NCI-H226 (cell line): ENCODE results near the gene MORC2.

ENCODE experiments used
- DNase-seq: peaks from one replicate; pipeline ENCODE4 v3.0.0-alpha.2; 2015

The MORC2 gene

GRCh38 chr22:30968015-30968923, at the start of gene MORC2:
MORC2 (minus strand) TSS chr22:30968774; CDS start chr22:30967889, 885 bp downstream.
- peak; percentile 56 for DNase-seq

GRCh38 chr22:31005535-31005934, 37.0 kb upstream of the MORC2 start:
- DNase-seq: no peak

GRCh38 chr22:31001124-31001770, 32.7 kb upstream of the MORC2 start:
- DNase-seq: no peak

GRCh38 chr22:30998329-30998728, 29.8 kb upstream of the MORC2 start:
- DNase-seq: no peak

DNA sequence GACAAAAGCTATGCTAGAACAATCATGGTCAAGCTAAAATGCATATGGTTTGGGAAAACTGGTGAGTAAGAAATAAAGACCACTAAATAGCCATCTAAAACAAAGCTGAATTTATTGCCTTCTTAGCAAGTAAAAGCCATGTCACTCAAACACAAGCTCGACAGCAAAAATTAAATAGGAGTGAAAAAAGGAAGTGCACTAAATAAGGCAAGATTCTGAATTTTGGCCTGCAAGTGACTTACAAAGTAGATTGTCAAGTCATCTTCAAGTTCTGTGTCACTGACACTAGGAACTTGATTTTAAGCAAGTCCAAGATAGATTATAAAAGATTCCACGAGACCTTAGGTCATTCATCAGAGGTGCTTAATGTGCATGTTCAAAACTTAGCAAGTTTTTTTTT, 27.9 kb upstream of the MORC2 start:
- DNase-seq: no peak

GRCh38 chr22:30994960-30995359, 26.4 kb upstream of the MORC2 start:
- DNase-seq: no peak

GRCh38 chr22:30992565-30992964, 24.0 kb upstream of the MORC2 start:
- DNase-seq: no peak

DNA sequence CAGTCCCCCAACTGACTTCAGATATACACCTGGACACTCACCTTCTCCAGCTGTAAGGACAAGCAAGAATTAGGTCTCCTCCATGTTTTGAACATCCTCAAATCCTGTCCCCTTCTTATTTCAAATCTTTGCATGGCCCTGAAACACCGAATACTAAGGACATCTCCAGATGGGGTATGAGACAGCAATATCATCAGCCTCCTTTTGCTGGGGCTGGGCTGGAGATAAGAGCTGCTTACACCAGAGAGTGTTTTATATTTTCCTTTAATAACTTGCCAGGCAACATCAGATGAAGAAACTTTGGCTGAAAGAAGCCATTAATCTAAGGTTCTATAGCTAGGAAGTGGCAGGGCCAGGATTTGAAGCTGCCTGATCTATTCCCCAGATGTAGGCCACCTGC, 22.1 kb upstream of the MORC2 start:
- DNase-seq: no peak

GRCh38 chr22:30989474-30989873, 20.9 kb upstream of the MORC2 start:
- no peak for DNase-seq

- no peak for DNase-seq
Measured at GRCh38 chr22:30985561-30986208, 17.1 kb upstream of the MORC2 start.

DNA sequence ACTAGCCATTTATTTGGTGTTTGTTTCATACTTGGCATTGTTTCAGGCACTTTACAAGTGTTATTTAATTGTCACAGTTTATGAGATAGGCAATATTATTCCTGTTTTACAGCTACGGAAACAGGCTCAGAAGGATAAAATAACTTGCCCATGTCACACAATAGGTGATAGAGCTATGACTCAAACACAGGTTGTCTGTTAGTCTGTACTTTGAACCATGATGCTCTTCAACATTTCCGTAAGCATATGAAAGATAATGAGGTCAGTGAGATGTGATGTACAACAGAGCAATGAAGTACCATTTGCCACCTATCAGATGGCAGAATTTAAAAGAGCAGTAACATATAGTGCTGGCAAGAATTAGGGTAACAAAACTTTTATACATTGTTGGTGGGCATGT, 15.7 kb upstream of the MORC2 start:
- DNase-seq: no peak

DNA sequence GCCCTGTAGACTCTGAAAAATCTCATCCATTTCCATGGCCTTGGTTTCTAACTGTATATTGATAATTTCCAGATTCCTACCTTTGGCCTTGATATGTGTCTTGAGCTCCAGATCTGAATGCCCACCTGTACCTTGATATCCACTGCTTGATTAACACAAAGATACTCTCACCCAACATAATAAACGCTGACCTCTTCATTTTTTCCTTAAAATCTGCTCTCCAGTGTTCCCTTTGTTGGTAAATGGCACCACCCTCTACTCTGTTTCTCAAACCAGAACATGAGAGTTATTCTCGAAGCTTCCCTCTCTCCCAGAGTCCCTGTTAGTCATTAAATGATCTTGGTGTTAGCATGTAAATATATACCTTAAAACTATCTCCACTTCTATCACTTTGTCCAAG, 13.9 kb upstream of the MORC2 start:
- no peak for DNase-seq

DNA sequence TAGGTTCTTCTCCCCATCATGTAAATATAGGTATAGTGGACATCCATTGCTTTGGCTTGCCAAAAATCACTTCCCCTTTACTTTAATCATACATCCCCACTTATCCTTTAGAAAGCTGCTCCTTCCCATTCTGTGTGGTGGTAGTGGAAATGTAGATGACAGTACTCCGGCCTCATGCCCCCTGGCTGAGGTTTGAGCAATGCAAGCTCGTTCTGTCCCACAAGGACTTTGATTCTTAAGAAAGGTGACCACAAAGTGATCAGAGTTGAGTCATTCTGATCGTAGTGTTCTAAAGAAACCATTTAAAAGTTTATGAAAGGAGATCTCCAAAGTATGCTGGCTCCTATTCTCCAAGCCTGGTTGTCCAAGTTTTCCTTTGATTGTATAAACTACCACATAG, 11.4 kb upstream of the MORC2 start:
- DNase-seq: no peak

DNA sequence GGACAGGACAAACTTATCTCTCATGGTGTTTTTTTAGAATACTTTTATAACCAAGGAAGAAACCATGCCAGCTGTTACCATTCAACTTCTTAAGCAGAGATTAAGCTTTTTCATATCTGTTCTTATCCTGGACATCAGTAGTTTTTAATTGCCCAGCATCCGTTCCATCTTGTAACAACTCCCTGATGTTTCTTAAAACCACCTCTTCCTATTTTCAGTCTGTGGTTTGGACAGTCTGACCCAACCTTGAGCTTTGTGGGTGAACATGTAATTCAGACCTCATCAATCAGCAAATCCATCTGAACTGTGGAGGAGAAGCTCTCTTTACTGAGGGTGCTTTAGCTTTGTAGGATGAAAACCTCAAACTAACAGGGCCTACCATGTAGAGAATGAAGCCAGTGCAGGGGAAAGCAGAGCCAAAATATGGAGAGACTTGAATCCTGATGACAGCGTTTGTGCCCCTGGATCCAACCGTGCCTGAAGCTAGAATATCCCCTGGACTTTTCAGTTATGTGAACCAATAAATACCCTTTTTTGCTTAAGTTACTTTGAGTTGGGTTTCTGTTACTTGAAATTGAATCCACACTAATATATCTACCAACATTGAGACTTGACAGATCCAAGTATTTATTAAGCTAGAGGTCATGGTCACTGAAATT, 9.9 kb upstream of the MORC2 start:
- DNase-seq: no peak

DNA sequence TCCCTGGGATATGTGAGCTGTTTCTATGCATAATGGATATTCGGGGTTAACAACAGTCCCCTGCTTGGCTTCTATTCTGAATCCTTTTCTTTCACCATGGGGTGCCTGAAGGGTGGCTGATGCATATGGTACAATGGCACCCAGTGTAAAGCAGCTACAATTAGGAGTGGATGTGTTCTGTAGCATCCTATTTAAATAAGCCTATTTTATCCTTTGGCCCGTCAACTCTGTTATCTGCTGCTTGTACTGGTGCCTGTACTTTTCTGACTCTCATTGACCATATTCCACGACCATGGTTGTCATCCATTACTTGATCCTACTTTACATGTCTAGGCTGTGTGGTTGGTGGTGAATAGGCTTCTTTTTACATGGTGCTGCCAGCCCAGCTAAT, 1.8 kb upstream of the MORC2 start:
- DNase-seq: no peak

DNA sequence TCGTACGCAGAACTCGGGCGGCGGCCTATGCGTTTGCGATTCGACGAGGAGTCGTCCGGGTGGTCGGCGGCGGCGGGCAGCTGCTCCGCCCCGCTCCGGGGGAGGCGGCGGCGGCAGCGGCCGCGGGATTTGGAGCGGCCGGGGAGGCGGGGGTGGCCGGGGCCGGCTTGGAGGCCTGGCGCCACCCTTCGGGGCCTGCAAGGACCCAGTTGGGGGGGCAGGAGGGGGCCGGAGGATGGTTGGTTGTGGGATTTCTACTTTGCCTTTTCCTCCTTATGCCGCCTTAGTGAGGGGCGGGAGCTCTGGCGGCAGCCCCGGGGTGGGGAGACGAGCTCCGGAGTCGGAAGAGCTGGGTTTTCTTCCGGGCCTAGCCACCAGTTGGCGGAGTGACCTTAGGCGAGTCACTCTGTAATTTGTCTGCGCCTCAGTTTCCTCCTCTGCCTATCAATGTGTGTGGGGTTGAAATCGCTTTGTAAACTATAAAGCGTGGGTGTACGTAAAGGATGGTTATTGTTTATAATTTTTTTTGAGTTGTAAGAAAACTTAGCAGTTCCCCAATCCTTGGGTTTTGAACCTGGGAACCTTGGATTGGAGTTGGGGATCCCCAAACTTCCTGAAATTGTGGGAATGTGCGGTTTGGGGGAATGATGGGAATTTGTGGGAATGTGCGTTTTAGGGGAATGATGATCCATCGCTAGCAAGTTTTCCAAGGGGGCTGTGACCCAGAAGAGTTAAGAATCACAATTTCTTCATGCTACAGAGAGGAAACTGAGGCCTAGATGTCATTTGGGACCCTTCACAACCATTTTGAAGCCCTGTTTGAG, 1.2 kb upstream of the MORC2 start:
- DNase-seq: peak; percentile 17

DNA sequence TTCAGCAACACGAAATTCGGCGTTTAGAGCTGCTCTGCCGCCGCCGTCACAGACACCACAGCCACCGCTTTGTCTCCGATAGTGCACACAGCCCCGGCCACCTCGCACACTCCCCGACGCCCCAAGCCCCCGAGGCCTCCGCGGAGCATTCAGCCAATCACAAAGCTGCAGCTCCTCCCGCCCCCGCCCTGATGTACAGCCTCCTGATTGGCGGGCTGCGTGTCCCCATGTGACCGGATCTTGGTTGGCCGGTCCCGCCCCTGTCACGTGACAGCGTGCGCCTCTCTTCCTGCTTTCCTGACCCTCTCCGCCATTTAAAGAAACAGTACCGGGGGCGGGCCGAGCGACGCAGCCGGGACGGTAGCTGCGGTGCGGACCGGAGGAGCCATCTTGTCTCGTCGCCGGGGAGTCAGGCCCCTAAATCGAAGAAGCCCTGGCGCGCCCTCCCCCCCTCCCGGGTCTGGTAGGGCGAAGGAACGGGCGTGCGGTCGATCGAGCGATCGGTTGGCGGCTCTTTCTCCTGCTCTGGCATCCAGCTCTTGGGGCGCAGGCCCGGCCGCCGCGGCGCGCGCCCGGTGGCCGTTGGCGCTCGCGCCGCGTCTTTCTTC, 454 bp upstream of the MORC2 start, which contains the start of gene TUG1:
Gene TUG1 (plus strand): TSS at position 342 of the 608 bp plus-strand sequence.
- peak; percentile 84 for DNase-seq

DNA sequence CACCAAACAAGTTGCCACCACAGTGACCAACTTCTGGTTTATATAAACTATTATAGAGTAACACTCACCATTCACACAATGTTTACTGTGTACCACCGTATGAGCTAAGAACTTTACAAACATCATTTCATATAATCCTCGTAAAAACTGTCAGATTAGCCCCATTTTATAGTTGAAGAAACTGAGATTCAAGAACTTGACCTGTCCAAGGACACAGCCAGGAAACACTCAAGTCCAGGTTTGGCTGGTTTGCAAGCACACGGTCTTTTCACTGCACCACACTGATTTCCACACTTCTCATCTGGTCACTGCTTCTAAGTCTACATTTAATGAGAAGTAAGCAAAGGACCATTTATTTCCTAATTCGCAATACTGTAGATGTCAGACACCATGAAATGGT, 3.7 kb downstream of the MORC2 start:
- no peak for DNase-seq

DNA sequence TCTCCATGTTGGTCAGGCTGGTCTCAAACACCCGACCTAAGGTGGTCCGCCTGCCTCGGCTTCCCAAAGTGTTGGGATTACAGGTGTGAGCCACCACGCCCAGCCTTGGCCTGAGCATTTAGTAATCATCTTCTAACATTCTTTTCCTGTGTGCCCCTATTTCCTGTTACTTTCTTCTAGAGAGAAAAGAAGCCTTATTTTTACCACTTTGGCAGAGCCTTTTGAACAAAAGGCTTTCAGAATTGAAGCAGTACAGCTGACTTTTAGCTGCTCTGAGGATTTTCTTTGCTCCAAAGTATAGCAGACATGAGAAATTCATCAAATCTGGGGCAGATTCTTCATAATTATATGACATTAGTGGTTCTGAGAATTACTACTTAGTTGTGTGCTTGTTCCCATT, 13.4 kb downstream of the MORC2 start:
- DNase-seq: no peak

- DNase-seq: no peak
Measured at GRCh38 chr22:30953206-30953605, 15.4 kb downstream of the MORC2 start.

DNA sequence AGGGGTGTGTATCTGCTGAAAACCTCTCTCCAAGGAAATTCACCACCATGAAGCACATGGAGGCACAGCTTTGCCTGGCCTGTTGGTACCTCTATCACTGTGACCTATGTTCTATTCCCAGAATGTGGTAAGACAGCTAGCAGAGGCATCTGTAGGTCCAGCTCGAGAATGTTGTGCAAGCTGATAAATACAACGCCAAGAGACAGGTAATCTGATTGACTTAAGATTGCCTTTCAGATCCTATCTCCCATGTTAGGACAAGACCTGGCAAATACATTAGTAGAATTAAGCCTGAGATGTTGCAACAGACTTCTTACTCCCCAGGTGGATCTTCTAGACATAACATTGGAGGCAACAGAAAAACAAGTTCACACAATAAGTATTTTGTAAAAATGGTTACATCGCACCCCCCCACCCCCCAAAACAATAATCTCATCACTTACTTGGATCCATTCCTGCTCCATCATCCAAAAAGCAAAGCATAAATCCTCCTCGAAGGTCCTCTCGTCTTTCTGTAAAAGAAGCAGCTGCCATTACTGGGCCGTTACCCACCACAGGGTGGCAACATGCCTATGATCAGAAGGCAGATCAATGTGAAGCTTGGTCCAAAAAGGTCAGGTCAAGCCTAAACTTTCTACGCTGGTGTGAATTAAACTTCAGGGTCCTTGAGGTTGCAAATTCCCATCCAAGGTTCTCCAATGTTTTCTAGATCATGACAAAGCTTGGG, 18.5 kb downstream of the MORC2 start:
- DNase-seq: no peak
